Omental fat pad (tissue), 4 donors: Measurements from ENCODE around the gene PKDREJ. TPM values are rescaled to one million over a fixed set of nuclear protein-coding genes. Genes with fewer than 3 reads are reported as not detected.
A peak's percentile ranks its signal among the peaks of the same experiment; 100 is the strongest.

Experiments used
- ATAC-seq: fragments of 150-250 bp; one replicate; pipeline ENCODE4 v1.9.1; 2016; ENCODE audit warnings: mild to moderate bottlenecking, moderate library complexity; ENCODE audit not compliant: low FRiP score
- DNase-seq: peaks from one replicate; pipeline ENCODE4 v3.0.0-alpha.2; 2019; ENCODE audit warnings: low spot score
- CTCF ChIP-seq, 3 donors: fragments of 450-650 bp; IDR thresholded peaks; one replicate each; pipeline ENCODE4 v1.5.1; 2016 to 2017; ENCODE audit warnings: antibody characterized with exemption in 3 of 3, mild to moderate bottlenecking in 3 of 3, moderate library complexity in 2 of 3
- total RNA-seq, 4 donors: library from RNA; depleted of rRNA; stranded (reverse); fragments of >200 nt; gene quantifications; one replicate each; pipeline ENCODE4 v1.1.0, GENCODE V29; 2016

Gene PKDREJ
- total RNA-seq, 4 donors from 2014 or later: 0.09 TPM; not detected in 3

GRCh38 chr22:46300491-46300890 is 37.3 kb upstream of the PKDREJ start:
- DNase-seq (no peak), ATAC-seq (no peak)
- TF ChIP-seq CTCF (IDR thresholded peaks at IDR 0.05): no peak

- DNase-seq (no peak), ATAC-seq (no peak)
- TF ChIP-seq CTCF (IDR thresholded peaks at IDR 0.05): no peak
Measured at GRCh38 chr22:46299101-46299500, 36.0 kb upstream of the PKDREJ start.

- ATAC-seq: no peak
- no peak for TF ChIP-seq CTCF (IDR thresholded peaks at IDR 0.05)
- no peak for DNase-seq
Measured at GRCh38 chr22:46297151-46297812, 34.1 kb upstream of the PKDREJ start.

GRCh38 chr22:46296257-46297150 is 33.4 kb upstream of the PKDREJ start, which contains the start of gene GTSE1:
Gene GTSE1, plus strand, starts transcription at chr22:46296870. Its CDS starts 531 bp downstream, at chr22:46297401.
- TF ChIP-seq CTCF (IDR thresholded peaks at IDR 0.05): no peak
- peak; percentile 87 for DNase-seq
- ATAC-seq: peak; percentile 98

GRCh38 chr22:46295277-46295971 is 32.3 kb upstream of the PKDREJ start:
- no peak for TF ChIP-seq CTCF (IDR thresholded peaks at IDR 0.05)
- no peak for DNase-seq
- ATAC-seq: no peak

- ATAC-seq: no peak
- TF ChIP-seq CTCF (IDR thresholded peaks at IDR 0.05): no peak
- no peak for DNase-seq
Measured at GRCh38 chr22:46294784-46295183, 31.6 kb upstream of the PKDREJ start.
